ENCODE measurements around the gene ZNF280A.

The ZNF280A gene, protein sequence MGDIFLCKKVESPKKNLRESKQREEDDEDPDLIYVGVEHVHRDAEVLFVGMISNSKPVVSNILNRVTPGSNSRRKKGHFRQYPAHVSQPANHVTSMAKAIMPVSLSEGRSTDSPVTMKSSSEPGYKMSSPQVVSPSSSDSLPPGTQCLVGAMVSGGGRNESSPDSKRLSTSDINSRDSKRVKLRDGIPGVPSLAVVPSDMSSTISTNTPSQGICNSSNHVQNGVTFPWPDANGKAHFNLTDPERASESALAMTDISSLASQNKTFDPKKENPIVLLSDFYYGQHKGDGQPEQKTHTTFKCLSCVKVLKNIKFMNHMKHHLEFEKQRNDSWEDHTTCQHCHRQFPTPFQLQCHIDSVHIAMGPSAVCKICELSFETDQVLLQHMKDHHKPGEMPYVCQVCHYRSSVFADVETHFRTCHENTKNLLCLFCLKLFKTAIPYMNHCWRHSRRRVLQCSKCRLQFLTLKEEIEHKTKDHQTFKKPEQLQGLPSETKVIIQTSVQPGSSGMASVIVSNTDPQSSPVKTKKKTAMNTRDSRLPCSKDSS

DNA sequence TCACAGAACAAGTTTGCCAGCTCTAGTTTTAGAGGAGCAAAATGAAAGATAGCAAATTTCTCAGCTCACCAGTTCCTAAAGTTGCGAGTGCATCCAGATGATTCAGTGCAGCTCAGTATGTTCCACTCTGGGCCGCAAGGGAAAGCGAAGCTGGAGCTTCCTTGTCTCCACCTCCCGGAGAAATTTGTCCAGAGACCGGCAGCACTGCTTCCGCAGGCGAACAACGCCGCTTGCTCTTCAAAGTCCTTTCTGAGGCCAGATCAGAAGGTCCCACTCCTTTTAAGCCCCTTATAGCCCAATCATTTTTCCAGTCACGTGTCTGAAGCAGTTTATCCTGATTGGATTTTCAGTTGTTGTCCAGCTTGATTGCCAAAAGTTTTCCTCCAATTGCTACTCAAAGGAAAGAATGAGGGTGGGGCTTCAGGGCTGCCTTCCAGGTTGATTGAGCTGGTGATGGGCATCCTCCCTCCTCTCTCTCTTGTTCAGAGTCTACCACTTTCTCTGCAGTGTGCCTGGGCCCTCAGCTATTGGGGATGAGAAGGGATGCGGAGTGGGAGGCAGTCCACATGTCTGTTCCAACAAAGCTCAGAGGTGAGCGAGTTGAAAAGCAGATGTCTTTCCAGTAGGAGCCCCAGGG, at the start of gene ZNF280A:
TSS of gene ZNF280A (minus strand) at position 251 of the 637 bp plus-strand sequence. CDS start 4,640 bp downstream, outside the sequence.
- FAIRE-seq: no peak

DNA sequence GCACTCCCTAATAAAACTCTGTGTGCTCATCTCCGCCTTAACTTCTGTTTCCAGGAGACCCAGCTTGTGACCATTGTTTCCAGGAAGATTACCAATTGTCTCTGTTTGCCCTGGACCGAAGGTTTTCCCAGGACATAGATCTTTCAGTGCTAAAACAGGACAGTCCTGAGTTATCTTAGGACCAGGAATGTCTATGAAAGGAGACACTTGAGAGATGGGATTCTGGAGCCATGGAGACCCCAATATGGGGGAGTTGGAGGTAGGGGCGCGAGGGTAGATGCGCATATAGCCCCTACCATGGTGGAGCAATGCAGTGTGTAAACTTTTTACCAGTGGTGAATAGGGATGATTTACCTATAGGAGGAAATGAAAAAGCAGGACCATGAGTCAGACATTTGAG, 49.1 kb upstream of the ZNF280A start:
- no peak for FAIRE-seq

DNA sequence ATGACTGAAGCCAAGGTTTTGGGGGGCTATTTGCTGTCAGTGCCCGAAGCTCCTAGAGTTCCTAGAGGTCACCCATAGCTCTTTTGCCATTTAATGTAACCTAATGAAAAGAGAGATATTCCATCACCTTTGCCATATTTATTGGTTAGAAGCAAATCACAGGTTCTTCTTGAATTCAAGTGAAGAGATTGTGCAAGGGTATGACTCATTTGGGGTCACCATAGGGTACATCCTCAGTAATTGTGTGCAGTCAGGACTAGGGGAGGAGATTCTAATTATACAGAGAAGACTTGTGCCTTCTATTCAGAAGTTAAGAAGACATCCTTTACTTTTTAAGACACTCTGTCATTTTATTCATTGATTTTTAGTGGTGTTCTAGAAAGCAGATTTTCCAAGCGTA, 45.9 kb upstream of the ZNF280A start:
- no peak for FAIRE-seq

DNA sequence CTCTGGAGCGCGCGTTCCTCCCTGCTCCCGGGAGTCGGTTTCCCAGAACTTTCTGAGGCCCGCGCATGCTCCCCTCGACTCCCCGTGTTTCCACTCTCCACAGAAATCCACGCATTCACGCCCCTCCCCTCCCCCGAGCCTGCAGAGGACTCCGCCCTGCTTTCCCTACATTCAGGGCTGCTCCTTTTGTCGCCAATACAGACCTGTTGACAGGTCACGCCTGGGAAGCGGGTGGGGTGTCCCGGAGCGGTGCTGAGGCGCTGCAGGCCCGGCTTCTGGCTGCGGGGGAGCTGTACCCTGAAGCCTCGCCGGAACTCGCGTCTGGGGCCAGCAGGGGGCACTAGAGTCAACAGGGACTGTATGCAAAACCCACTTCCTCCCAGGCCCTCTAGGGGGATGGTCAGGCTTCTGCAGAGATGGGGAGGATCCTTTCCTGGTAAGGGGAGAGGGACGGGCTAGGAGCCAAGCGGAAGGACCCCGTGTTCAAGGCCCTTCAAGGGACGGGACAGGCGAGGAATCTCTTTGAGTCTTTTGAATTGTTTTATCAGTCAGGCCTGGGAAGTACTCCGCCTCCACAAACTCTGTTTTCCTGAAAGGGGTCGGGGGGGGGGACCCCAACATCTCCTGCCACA, 39.0 kb upstream of the ZNF280A start, which contains the start of gene PRAME:
TSS of gene PRAME (minus strand) at position 294 of the 632 bp plus-strand sequence. CDS start 2,433 bp downstream, outside the sequence.
- no peak for FAIRE-seq

DNA sequence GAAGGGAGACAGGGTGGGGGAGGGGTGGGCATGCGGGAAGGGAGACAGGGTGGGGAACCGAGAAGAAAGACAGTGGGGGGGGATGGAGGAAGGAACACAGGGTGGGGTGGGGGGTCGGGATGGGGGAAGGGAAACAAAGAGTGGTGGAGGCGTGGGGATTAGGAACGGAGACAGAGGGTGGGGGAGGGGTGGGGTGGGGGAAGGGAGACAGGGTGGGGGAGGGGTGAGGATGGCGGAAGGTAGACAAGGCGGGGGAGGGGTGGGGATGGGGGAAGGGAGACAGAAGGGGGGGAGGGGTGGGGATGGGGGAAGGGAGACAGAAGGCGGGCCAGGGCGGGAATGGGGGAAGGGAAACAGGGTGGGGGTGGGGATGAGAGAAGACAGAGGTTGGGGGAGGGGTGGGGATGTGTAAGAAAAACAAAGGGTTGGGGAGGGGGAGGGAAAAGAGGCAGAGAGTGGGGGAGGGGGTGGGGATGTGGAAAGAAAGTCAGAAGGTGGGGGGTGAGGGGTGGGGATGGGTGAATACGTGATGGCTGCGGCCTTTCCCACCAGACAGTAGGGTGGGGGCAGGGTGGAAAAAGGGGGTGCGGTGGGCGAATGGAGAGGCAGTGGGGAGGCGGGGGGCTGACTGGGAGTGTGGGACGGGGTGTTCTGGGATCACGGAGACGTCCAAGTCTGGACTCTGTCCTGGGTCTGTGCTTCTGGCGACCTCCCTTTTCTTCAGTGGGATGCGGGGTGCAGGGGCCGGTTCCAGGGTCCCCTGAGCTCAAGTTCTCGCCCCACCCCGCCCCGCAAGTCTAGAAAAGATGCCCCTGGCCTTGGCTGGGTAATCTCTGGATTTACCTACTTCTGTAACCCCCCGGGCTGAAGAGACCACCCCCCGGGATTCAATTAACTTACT, 38.3 kb upstream of the ZNF280A start:
- FAIRE-seq: no peak

DNA sequence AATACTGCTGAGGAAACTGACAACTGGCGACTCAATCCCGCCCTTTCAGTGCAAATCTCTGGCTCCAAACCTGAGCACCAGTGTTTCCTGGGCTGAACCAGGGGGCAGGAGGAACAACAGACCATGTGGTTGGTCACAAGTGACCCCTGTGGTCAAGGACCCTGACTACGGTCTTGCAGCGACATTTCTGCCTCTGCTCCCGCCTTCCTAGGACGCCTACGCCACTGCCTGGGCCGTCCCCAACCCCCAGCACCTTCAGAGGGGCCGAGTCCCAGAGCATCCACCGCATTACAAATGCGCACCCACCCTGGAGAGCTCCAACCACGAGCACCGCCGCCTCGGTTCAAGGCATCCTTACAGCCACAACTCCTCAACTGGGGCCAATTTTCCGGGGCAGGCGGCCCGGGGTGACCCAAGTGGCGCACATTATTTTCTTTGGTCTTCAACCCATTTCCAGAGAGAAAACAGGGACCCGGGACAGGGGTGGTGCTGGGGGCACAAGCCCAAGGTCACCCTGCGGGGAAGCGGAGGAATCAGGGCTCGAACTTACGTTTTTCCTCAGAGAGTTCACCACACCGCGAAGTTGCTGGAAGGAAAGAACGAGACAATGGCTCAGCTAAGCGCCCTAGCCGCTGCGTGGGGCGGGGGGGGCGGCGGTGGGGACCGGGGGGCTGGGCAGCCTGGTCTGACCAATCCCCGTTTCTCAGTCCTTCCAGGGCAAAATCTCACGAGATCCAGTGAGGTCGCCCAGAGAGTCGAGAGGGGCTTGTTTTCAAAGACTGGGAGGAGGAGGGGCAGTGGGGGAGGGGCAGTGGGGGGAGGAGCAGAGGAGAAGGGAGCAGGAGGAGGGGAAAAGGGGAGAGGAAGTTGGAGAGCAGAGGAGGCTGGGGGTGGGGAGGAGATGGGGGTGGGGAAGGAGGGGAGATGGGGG, 37.2 kb upstream of the ZNF280A start:
- FAIRE-seq: no peak

DNA sequence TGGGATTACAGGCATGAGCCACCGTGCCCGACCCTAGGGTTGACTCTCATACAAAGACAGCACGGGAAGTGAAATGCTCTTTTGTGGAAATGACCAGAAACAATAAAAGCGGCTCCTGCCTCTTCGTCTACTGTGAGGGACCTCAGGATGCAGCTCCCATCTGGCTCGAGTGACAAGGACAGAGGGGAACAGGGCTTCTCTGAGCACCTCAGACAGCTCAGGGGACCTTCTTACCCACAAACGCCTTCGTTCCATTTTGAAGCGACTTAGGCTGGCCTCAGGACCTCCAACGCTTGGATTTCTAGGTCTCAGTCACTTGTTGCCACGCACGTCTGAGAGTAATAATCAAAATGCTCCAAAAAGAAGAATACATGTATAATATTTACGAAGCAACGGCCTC, 36.5 kb upstream of the ZNF280A start:
- no peak for FAIRE-seq

DNA sequence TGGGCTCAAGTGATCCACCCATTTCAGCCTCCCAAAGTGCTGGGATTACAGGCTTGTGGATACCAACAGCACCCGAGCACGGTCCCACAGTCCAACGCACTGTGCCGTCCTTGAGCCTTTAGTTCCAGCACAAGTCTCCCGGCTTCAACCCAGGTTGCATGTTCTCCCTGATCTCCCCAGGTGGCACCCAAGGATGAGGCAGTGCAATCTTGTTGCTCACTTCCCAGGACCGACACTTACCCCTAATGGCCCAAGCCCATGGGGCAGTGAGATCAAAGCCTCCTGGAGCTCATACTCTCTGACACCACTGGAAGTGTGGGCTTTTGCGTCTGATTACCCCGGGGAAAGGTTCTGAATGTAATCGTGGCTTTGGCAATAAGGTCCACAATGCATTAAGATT, 35.5 kb upstream of the ZNF280A start:
- FAIRE-seq: no peak

DNA sequence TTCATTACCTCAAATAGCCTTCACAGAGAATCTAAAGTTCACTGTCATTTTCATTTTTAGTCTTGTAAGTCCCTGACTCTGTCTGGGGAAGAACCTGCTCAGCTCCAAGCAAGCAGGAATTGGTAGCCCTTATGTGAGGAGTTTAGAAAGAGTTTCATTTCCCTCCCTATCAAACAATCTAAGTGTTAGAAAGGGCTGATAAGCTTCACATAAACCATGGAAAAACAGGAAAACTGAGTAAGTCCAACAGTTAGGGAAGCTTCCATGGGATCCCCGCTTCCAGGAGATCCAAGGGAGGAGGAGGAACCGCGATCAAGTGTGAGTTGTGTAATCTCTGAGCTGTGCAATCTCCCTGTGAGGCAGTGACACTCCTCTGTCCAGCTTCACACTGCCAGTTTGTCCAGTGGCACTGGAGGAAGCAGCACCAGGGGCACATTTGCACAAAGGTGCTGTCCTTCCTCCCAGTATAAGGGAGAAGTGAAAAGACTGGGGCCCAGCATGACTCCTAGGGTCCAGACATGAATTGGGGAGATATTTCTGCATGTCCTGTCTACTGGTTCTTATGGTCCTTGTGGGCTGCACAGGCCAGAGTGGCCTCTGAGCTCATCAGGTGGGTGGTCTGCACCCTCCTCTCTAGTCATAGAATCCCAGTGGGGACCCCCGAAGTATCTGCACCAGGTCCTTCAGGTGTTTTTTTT, 34.7 kb upstream of the ZNF280A start:
- FAIRE-seq: no peak

DNA sequence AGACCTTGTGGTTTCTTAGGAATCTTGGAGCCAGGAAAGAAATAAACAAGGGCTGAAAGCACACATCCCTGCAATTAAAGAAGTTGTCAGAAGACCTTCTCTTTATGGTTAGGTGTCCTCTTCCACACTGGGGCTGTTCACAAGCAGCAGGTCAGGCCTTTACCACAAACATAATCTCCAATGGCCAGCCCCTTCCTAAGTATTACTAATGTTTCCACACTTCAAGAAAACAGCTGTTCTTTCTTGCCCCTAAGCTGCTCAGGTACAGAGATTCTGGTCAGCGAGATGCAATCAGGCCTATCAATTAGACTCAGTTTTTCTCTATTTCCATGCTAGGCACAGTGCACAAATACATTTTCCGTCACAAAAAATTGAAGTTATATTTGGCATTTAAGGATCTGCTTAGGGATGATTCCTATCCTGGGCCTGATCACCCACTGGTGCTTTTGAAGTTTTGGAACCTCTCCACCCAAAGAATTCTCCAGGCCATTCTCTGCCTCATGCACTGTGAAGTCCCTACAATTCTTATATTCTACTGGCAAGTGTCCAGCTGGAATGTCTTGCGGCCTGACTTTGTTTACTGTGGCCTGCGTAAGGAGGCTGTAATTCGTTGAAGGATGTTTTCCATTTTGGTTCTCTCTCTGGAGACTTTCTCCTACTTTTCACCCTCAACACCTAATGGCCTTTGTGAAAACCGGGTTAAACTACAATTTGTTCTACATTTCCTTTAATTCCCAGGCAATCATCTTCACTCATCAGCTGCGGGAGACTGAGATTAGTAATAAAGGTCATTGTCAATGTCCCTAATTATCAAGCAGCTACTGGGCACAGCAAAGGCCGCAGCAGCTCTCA, 33.9 kb upstream of the ZNF280A start:
- no peak for FAIRE-seq

DNA sequence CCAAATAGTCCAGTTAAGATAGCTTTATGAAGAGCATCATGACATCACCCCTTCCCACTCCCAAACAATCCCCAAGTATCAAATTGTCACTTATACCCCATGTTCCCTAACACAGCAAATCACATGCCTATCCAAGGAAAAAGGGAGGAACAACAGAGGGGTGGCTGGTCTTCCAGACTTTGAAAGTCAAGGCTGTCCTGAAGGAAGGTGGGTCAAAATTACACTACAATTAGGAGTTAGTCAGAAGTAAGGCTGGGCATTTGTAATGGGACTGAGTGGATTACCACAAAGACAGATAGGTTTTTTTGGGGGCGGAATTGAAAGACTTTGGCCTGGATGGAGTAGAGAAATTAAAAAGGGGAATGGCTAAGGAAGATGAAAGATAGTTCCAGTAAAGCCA, 33.1 kb upstream of the ZNF280A start:
- no peak for FAIRE-seq

DNA sequence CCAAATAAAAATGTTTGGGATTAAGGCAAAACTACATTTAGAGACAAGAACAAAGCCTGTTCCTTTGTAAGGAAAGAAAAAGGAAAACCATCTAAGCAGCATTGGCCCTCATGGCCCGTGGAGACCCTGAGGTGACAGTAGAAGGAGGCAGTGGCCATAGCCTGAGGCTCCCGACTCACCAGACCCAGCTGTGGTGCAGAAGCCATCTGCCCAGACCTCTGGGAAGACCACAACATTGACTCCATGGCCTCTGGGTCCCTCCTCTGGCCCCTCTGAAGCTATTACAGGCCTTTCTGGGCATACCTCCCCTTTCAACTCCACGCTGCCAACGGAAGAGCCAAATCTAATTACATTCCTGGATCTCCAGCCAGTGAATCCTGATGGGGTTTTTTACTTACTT, 32.6 kb upstream of the ZNF280A start:
- FAIRE-seq: no peak

DNA sequence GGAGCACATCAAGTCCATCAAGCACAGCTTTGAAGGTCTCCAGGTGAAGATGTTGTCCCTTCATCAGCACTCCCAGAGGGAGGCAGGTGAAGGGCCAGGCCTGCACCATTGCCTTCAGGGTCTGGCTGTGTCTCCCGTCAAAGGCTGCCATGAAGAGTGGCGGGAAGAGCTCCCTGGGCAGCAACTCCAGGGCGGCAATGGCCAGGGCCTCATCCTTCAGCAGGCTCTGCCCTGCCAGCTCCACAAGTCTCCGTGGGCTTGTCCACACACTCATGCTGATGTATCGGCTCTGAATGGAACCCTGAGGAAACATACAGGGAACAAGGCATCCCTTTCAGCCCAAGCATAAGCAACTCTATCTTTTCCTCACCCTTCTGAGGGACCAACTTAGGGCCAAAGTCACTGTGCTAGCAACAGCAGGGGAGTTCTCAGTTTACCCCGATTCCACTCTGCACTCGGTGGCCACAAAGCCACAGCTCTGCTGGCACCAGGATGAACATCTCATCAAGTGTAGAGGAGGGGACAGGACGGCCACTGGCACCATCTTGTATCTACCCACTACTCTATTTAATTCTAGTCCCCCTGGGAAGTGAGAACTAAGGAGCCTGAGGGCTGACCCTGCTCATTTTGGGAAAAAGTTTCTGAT, 30.8 kb upstream of the ZNF280A start:
- FAIRE-seq: no peak

DNA sequence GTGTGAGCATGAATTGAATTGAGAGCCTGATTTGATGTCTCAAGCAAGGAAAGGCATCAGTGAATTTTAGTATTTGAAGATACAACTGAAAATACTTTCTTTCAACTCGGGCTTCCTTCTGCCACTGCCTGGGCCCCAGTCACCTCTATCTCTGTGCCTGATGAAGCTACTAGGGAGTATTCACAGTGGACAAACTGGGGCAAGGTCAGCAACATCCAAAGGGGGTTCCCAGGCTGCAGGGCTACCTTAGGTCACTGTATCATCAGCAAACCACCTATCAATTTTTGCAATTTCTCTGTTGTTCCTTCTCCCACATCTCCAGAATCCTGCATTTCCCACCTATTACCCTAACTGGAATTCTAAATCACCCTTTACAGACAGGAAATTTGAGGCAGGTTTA, 28.8 kb upstream of the ZNF280A start:
- no peak for FAIRE-seq

DNA sequence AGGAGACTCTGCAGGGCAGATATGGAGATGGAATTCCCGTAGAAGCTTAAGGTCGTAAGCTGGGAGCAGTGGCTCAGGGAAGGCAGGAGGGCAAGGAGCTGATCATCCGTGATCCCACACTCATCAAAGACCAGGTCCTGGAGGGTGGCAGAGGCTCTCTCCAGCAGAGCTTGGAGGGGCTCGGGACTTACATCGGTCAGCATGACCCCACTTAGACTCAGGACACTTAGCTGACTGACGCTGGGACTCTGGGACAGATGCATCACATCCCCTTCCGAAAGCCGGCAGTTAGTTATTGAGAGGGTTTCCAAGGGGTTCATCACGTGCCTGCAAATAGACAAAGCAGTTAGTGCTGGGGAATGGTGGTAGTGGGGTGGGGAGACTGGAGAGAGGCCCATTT, 28.2 kb upstream of the ZNF280A start:
- no peak for FAIRE-seq

DNA sequence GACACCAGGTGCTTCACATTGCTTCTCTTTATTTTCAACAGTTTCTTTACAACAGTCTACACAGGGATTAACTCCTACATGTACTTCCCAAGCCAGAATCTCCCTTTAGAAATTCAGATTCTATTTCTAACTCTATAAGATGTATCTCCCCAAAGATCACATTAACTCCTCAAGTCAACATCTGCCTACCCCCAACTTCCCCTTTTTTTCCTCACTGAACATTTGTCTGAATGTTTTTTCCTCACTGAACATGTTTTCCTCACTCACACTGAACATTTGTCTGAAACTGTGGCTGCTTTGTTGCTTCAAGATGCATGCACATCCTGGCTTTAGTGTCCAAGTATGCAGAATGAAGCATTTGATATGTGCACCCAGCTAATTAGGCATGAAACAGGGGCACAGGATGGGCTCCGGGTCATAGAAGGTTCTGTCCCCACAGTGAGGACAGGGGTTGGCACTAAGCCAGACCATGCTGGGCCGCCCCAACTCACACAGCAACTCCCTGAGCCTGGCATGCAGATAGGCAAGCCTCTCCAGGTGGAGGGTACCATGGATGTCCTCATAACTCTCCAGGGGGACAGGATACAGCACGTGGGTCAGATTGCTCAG, 27.7 kb upstream of the ZNF280A start:
- FAIRE-seq: no peak

DNA sequence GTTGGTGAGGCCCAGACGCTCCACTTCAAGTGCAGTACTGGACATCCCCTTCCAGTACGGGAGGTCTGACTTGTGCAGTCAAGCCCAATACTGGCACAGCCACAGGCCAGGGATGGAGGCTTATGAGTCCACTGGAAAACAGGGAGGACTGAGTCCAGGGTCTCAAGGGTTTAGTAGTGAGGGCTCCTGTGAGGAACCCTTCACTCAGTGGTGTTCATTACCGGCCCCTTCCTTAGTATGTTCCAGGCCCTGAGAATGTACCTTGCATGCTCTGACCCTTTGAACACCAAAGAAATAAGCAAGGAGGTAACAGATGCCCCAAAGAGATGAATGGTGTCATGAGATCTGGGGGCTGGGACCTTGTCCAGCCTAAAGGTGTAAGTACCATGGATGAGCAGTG, 27.2 kb upstream of the ZNF280A start:
- no peak for FAIRE-seq

DNA sequence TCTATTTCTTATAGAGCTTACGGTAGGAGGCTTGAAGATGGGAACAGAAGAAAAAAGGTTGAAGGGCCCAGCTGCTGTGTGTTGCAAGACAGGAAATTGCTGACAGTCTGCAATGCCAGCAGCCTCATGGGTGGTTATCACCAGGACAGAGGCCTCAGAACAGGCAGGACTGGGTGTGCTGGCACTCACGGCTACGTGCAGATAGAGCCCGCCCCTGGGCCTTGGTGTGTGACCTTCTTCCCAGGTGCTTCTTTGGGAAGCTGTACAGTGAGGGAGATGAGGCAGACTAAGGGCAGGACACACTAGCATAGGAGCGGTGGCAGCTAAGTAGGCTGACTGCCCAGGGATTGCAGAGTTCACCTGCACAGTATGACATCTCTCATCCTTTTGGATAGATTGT, 26.4 kb upstream of the ZNF280A start:
- FAIRE-seq: no peak

DNA sequence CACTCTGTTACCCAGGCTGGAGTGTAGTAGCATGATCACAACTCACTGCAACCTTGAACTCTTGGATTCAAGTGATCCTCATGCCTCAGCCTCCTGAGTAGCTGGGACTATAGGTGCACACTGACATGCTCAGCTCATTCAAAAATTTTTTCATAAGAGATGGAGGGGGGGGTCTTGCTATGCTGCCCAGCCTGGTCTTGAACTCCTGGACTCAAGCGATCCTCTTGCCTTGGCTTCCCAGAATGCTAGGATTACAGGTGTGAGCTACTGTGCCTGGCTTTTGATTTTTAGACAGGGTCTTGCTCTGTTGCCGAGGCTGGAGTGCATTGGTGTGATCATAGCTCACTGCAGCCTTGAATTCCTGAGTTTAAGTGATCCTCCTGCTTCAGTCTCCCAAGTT, 25.0 kb upstream of the ZNF280A start:
- no peak for FAIRE-seq

Measured in TTC549 (cell line).